Activated CD8-positive, alpha-beta memory T cell treated with anti-CD3 and anti-CD28 coated beads for 24 hours (primary cell): ENCODE data around the gene CALHM1.

Experiments used
- DNase-seq: peaks from one replicate; pipeline ENCODE4 v3.0.0-alpha.2; 2020

CALHM1 gene

DNA sequence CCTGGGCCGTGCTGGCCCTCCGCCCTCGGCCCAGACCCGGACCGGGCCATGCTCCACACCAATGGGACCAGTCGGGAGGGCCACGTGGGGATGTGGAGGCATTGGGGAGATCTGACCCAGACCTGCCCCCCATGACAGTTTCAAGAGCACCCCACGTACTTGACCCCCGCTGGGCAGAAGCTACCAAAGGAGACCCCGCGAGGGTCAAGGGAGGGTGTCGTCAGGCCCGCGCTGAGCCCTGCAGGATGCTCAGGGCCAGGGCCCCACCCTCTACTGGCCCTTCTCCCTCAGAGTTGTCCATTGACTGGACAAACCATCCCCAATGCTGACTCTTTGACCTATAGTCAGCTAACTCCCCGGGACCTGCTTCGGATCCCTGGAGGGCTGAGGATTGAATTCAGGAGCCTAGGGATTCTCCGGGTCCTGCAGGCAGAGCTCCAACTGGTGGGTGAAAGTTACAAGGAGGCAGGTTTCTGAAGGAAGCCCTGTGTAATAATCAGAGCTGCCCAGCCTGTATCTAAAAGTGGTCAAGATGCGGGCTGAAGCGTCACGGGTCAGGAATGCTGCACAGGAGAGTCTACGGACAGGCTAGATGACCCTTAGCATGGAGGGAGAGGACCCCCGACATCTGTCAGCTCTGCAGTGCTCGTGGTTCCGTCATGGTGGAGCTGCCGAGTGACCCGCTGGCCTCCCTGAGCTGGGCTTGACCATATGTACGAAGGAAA is 6.0 kb downstream of the CALHM1 start:
- no peak for DNase-seq

DNA sequence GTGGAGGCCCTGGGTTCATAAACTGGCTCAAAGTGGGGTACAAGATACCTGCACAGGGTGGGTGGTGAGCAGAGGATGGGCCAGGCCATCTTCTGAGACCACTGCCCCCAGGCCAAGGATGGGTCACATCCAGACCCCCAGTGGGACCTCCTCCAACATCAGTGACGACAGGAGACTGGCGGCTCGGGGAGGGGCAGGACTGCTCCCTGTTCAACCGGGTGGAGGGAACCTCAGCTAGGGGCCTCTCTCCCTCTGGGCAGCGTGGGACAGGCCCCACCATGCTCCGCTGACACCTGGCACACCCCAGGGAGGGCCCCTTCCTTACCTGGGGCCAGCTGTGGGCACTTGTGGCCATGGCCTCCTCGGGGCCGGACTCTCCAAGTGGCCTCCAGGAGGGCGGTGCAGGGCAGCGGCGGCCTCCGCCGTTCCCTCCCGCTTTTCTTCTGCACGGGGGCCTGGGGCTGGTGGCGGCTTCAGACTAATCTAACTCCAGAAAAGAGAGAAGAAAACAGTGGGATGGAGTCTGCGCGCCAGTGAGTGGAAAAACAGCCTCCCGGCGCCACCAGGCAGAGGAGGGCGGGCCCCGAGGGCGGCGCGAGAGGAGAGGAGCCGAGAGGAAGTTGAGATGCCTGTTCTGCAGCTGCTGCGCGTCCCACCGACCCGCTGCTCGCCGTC is 6.7 kb downstream of the CALHM1 start, which contains the start of gene CALHM2:
Gene CALHM2, minus strand, starts transcription at position 540 of the 675 bp plus-strand sequence. CDS start 2,429 bp downstream, outside the sequence.
- peak; percentile 84 for DNase-seq

GRCh38 chr10:103451091-103451813 is 7.4 kb downstream of the CALHM1 start:
- peak; percentile 68 for DNase-seq

DNA sequence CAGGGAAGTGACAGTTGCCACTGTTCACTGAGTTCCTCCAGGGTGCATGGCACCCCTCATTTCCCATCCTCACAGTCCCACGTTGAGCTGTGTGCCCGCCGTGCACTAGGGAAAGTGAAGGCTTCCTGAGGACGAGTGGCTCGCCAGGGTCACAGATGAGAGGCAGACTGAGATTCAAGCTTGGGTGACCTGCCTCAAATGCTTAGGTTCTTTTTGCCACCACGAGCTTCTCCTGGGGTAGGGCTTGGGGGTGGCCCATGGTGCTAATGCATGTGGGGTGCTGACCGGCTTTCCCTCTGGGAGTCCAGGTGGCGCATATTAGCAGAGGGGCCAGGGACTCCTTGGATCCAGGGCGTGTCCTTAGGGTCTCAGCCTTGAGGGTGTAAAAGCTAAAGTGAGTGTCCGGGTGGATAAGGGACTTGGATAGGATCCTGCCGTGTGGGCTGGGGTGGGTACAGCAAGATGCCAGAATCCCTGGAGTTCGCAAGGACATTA is 8.5 kb downstream of the CALHM1 start:
- DNase-seq, result no peak

DNA sequence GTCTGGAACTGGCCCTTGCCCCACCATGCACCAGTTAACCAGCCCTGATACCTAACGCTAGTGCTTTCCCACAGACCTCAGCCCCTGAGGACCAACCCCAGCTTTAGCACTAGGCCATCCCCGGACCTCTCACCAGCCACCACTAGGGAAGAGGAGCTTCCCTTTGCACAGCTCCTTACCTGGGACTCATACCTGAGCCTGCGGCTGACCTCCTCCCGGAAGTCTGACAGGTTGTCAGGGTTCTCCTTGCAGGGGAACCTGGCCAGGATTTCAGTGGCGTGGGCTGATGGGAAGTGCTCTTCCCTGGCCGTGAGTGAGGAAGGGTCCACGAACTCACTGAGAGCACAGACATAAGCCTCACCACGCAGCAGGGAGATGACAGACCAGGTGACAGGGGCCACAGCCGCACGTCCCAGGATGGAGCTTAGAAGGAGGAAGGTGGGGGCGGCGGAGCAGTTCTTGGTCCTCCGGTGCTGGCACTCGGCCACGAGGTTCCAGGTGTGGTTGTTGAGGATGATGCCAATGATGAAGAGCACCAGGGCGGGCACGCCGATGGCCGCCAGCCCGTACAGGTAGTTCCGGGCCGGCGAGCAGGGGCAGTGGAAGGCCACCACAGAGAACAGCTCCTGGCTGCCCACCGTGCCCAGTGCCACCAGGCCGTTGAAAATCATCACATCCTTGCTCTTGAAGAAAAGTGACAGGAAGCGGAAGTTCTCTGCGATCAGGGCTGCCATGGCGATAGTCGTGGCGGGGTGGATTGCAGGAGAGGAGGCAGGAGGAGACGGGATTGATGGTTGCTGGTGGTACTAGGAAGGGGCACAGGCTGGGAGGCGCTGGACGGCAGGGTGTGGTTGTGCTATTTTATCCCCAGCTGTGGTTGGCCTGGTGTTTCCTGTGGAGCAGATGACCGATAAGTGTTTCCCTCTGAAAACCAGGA is 9.2 kb downstream of the CALHM1 start:
- no peak for DNase-seq

- DNase-seq, result no peak
Measured at GRCh38 chr10:103448746-103449145, 10.0 kb downstream of the CALHM1 start.

DNA sequence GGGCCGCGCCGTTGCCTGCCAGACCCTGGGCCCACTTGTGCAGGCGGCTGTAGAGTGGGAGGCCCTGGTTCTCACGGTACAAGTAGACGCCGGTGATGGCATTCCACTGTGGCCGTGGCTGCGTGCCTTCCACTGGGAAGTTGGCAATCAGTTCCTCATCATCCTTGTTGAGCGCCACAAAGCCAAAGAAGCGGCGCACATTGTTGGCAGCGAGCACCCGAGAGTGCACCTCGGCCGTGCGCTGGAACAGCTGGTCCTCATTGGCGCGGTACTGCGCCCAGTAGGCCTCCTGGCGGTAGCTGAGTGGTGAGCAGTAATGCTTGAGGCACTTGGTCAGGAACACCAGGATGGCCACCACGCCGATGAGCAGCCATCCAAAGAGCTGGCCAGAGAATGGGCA is 11.5 kb downstream of the CALHM1 start:
- no peak for DNase-seq

- DNase-seq, result no peak
Measured at GRCh38 chr10:103445767-103446567, 12.7 kb downstream of the CALHM1 start.

DNA sequence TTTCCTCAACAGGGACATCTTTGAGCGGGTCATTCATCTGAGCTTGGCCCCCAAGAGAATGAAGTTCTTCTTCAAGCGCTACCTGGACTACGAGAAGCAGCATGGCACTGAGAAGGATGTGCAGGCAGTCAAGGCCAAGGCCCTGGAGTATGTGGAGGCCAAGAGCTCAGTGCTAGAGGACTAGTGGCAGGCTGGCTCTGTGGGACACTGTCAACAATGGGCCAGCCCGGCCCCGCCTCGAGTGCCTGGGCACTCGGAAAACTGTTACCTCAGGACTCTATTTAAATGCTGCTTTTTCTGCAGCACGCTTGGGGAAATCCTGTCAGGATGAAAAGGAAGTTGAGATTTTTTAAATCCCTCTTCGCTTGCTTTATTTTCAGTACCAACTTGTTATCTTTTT is 13.3 kb downstream of the CALHM1 start:
- no peak for DNase-seq

GRCh38 chr10:103444478-103444877 is 14.2 kb downstream of the CALHM1 start:
- no peak for DNase-seq

GRCh38 chr10:103443475-103444185 is 15.1 kb downstream of the CALHM1 start:
- no peak for DNase-seq

GRCh38 chr10:103442031-103442461 is 16.7 kb downstream of the CALHM1 start:
- no peak for DNase-seq

DNA sequence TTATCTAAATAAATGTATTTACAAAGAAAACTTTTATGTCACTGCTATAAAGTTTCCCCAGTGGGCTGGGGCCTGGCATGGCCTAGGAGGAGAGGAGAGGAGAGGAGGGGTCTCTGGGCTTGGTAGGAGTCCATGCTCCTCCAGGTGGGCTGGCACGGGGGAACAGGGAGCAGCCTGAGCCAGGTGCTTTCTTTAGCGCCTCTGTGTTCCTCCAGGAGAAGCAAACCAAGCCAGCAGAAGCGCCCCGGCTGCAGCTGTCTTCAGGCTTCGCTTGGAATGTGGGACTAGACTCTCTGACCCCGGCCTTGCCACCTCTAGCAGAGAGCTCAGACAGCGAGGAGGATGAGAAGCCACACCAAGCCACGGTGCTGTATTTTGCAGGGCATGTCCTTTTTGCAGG is 17.1 kb downstream of the CALHM1 start:
- no peak for DNase-seq

DNA sequence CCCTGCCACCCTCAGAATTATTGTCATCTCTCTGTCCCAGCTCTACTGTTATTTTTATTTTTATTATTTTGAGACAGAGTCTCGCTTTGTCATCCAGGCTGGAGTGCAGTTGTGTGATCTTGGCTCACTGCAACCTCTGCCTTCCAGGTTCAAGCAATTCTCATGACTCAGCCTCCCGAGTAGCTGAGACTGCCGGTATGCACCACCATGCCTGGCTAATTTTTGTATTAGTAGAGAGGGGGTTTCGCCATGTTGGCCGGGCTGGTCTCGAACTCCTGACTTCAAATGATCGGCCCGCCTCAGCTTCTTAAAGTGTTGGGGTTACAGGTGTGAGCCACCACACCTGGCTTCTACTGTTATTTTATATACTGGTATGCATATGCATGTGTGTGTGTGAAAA is 17.5 kb downstream of the CALHM1 start:
- DNase-seq, result no peak

DNA sequence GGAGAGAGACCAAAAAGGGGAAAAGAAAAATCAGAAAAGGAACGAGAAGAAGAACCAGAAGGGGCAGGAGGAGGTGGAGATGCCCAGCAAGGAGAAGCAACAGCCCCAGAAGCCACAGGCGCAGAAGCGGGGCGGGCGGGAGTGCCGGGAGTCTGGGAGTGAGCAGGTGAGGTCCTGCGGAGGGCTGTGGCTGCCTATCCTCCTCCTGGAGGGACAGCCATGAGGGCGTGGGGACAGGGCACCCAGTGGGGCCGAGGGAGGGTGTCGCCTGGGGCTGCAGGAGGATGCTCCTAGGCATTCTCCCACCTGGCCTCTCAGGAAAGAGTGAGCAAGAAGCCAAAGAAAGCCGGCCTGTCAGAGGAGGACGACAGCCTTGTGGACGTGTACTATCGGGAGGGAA is 18.3 kb downstream of the CALHM1 start:
- no peak for DNase-seq

DNA sequence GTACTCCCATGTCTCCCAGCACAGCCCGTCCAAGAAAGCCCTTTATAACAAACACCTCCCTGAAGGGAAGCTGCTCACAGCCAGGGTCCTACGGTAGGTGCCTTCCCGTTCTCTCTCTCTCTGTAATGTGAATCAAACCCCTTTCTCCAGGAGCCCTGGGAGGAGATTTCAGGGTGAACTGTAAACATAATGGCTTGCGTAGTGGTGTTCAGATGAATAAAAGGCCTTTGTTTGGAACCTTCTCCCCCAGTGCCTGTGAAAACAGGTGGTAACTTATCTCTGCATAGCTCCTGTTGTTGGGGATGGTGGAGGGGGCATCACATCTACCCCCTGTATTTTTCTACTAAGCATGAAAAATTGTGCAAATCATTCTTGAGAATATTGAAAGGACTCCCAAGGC is 18.9 kb downstream of the CALHM1 start:
- no peak for DNase-seq

GRCh38 chr10:103433858-103434257 is 24.8 kb downstream of the CALHM1 start:
- no peak for DNase-seq

DNA sequence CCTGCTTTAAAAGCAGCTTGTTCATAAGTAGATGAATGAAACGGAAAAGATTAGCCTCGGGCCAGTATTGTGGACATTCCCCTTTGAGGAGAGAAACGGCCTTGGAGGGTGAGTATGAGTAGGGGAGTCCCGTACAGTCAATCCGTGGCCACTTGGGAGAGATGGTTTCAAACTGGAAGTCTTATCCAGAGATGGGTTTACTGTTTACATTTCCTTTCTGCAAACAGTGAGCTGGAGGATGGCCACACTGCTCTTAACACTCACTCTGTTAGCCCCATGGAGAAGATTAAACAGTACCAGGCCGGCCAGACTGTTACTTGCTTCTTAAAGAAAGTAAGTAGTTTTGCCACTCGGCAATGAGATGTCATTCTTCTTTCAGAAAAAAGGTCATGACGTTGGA is 26.8 kb downstream of the CALHM1 start:
- no peak for DNase-seq

DNA sequence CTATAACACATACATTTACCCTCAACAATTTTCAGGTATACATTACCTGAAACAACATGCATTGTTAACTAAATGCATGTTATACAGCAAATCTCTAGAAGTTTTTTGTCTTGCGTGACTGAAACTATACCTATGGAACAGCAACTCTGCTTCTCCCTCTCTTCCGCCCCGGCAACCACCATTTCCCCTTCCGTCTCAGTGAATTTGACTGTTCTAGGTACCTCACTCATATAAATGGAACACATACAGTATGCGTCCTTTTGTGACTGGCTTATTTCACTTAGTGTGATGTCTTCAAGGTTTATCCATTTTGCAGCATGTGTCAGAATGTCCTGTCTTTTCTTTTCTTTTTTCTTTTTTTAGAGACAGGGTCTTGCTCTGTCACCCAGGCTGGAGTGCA is 29.1 kb downstream of the CALHM1 start:
- no peak for DNase-seq

- no peak for DNase-seq
Measured at GRCh38 chr10:103428989-103429643, 29.6 kb downstream of the CALHM1 start.
